K562 (cell line): ENCODE results near the gene PEX19.
"Not testable (repeated sequence)": the region's sequence is repeated elsewhere in the genome, so short reads cannot be mapped to it uniquely, and the experiment has no call there.

Experiments
- CTCF ChIP-seq, 3 experiments: IDR thresholded peaks in 2 of 3; conservative IDR thresholded peaks in 1 of 3; 2 replicates each; pipeline ENCODE4 v1.5.1; 2011 to 2012; ENCODE audit warnings: low read length in 3 of 3, mild to moderate bottlenecking in 3 of 3, control low read depth in 2 of 3, improper control_type of control experiment in 1 of 3, inconsistent platforms in 1 of 3, low read depth in 1 of 3, mixed read lengths in 1 of 3, moderate library complexity in 1 of 3; ENCODE audit not compliant: insufficient read depth in 2 of 3
- ZBTB17 ChIP-seq: fragments of 450-650 bp; formaldehyde crosslinking; IDR thresholded peaks from 2 replicates; pipeline ENCODE4 v1.4.0; 2020; ENCODE audit warnings: mild to moderate bottlenecking
- TF ChIP-seq, protein P1 (sequence below), 2 experiments: fragments of 450-650 bp; formaldehyde crosslinking in 1 of 2; IDR thresholded peaks; 2 replicates each; pipeline versions ENCODE4 v1.4.0 to v1.6.1; 2014 to 2020; ENCODE audit warnings: mild to moderate bottlenecking in 2 of 2, borderline replicate concordance in 1 of 2, low read depth in 1 of 2

DNA sequence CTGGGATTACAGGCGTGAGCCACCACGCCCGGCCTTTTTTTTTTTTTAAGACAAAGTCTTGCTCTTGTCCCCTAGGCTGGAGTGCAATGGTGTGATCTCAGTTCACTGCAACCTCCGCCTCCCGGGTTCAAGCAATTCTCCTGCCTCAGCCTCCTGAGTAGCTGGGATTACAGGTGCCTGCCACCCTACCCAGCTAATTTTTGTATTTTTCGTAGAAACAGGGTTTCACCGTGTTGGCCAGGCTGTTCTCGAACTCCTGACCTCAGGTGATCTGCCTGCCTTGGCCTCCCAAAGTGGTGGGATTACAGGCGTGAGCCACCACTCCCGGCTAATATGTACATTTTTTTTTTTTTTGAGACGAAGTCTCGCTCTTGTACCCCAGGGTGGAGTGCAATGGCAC lies 2.8 kb upstream of the PEX19 start:
- TF ChIP-seq ZBTB17 (CRISPR knock-in tag); CTCF (IDR thresholded peaks at IDR 0.05 in 2 of 3, conservative IDR thresholded peaks at IDR 0.05 in 1 of 3; ENCODE audit: insufficient read depth in 2 of 3, low read depth in 1 of 3, low read length in 3 of 3): not testable (repeated sequence)
- TF ChIP-seq, protein P1, sequence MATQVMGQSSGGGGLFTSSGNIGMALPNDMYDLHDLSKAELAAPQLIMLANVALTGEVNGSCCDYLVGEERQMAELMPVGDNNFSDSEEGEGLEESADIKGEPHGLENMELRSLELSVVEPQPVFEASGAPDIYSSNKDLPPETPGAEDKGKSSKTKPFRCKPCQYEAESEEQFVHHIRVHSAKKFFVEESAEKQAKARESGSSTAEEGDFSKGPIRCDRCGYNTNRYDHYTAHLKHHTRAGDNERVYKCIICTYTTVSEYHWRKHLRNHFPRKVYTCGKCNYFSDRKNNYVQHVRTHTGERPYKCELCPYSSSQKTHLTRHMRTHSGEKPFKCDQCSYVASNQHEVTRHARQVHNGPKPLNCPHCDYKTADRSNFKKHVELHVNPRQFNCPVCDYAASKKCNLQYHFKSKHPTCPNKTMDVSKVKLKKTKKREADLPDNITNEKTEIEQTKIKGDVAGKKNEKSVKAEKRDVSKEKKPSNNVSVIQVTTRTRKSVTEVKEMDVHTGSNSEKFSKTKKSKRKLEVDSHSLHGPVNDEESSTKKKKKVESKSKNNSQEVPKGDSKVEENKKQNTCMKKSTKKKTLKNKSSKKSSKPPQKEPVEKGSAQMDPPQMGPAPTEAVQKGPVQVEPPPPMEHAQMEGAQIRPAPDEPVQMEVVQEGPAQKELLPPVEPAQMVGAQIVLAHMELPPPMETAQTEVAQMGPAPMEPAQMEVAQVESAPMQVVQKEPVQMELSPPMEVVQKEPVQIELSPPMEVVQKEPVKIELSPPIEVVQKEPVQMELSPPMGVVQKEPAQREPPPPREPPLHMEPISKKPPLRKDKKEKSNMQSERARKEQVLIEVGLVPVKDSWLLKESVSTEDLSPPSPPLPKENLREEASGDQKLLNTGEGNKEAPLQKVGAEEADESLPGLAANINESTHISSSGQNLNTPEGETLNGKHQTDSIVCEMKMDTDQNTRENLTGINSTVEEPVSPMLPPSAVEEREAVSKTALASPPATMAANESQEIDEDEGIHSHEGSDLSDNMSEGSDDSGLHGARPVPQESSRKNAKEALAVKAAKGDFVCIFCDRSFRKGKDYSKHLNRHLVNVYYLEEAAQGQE (IDR thresholded peaks at IDR 0.05; ENCODE audit: borderline replicate concordance) = not testable (repeated sequence)
- TF ChIP-seq, protein P1 (CRISPR knock-in tag; IDR thresholded peaks at IDR 0.05; ENCODE audit: low read depth) = not testable (repeated sequence)
